KBM-7 (cell line): Measurements from ENCODE around the gene CCBE1.
"Not testable (repeated sequence)": the region's sequence is repeated elsewhere in the genome, so short reads cannot be mapped to it uniquely, and the experiment has no call there.

Source experiments
- DNase-seq: peaks from one replicate; pipeline ENCODE4 v3.0.0-alpha.2; 2015
- in situ Hi-C: fragments of 300-500 bp; cut with MboI; formaldehyde crosslinking; loops from 2 replicates; pipeline ENCODE4 v1.14.3; 2020; ENCODE audit warnings: low sequenced_read_pairs, low pct_unique_long_range_greater_than_20kb, mixed read lengths

The CCBE1 gene

GRCh38 chr18:59697236-59697932 is at the start of gene CCBE1:
TSS of gene CCBE1 (minus strand) at chr18:59697423.
- in situ Hi-C loops = no loop called here
- no peak for DNase-seq

DNA sequence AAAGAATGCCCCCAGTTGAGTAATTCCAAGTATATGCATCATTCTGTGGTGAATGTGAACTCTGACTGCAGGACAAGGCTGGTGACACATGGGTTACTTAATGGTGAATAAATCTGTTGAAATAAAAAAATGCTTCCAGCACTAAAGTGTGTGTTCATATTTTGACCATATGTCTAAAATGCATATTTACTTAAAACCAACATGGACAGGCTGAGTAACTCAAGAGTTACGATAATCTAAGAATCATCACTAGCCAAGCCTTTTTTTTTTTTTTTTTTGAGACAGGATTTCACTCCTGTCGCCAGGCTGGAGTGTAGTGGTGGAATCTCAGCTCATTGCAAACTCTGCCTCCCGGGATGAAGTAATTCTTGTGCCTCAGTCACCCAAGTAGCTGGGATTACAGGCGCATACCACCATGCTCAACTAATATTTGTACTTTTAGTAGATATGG is 47.1 kb upstream of the CCBE1 start:
- DNase-seq = no peak
- in situ Hi-C loops = no loop called here

DNA sequence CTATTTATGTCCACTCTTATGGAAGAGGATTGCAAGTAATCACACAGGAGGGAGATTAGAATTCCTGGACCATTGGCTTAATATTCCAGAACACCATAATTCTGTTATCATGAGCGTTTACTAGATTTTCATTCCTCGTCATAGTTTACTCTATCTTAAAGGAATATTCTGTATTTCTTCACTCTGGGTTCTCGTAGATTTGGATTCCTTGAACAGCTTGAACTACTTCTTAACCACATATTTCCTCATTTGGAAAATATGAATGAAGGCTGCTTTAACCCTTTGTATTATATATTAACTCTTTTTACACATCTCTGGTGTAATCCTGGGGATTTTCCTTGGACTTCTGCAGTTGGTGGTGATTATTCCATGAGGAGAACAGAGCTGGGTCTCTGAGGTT is 46.3 kb upstream of the CCBE1 start:
- DNase-seq = no peak
- in situ Hi-C loops = no loop called here

DNA sequence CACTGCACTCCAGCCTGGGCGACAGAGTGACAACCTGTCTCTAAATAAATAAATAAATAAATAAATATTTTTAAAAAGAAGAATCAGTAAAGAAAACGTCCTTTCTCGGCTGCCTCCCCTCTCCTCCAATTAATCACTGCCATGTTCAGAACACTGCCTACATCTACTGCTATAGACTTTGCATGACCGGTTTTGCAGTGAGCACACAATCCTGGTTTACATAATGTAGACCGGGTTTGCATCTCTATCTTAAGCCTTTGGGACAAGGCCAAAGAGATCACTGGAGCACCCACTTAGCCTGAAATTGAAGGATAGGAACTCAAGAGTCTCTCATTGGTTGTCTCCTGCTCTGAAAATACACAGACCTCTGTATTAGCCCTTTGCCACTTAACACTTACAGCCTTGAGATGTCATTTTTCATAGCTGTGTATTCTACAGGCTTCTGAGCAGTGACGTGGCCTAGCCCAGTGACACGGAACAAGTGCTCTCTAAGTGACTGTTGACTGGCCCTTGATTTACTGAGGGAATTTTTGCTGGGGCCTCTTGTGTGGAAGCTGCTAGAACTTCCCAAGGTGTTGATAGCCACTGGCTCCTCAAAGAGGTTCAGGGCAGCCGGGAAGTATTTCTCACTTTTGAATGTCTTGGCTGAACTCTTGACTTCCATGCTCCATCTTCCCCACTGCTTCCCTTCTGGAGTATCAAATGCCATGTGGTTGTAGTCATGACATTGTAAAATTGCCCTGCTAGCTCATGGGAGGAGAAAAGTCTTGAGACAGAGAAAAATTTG is 45.3 kb upstream of the CCBE1 start:
- DNase-seq = no peak
- in situ Hi-C loops = no loop called here

DNA sequence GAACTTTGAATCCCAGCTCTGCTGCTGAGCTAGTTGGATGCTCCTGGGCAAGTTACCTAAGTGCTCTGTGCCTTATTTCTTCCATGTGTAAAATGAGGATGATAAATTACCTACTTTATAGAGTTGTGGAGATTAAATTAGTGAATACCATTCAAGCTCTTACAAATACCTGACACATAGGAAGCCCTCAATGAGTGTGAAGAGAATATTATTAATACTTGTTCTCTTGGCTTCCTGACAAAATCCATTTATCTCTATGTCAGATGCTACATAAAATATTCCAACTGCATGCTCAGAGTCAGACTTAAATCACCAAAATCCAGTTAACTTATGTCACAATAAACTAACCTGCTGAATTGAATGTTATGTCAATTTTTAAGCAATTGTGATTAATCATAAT is 42.9 kb upstream of the CCBE1 start:
- DNase-seq = no peak
- in situ Hi-C loops = no loop called here

GRCh38 chr18:59737776-59738300 is 40.6 kb upstream of the CCBE1 start:
- in situ Hi-C loops = no loop called here
- no peak for DNase-seq

- in situ Hi-C loops, DNase-seq: not testable (repeated sequence)
These were observed 40.1 kb upstream of the CCBE1 start for GRCh38 chr18:59737335-59737734.

DNA sequence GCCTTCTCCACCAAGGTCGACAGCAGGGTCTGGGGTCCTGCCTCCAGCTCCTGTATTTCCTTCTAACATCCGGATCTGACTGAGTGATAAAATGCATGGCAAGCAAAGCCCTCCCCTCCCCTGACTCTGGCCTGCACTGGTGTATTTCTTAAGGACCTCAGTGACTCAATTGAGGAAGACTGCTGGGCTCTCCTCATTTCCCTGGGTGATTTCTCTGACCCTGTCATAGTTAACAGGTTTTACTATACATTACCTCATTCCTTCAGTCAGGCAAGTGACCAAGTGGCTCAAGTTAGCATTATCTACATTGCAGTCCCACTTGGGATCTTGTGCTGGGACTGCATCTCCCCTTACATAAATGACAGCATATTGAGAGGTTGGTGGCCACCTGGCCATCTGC is 38.8 kb upstream of the CCBE1 start:
- in situ Hi-C loops = no loop called here
- no peak for DNase-seq

- no peak for DNase-seq
- in situ Hi-C loops = no loop called here
These were observed 38.1 kb upstream of the CCBE1 start for GRCh38 chr18:59735269-59735860.

DNA sequence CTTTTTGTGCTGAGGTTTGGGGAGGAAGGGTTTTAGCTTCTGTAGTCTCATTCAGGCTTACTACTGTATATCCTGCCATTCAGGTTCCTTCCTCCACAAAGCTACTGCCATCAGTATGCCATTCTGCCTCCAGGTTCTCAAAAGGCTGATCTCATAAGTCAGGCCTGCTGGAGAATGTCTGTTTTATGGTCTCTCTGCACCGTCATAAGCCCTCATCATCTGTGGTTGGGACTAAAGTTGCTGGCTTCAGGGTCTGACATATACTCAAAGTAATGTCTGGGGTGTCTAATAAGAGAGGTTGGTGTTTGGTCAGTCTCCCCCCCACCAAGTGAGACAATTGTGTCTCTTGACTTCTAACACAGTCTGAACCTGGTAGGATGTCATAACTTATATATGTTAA is 36.2 kb upstream of the CCBE1 start:
- in situ Hi-C loops = no loop called here
- DNase-seq = no peak

DNA sequence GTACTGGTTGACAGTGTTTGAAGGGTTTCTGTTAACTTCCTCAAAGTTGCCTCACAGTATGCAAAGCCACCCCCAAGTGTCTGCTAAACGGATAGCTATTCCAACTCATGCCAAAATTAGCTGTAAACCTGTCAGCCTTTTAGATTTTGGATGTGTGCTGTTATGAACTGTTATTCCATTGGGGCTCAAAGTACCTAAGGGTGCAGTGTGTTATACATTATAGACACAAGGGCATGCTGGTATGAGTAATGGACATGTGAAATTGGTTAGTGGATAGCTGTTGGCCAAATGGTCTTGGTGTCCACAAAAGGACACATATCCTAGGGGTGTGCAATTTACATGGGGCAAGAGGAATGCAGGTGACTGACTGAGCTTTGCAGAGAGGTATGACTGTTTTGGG is 33.7 kb upstream of the CCBE1 start:
- peak; percentile 0 for DNase-seq
- in situ Hi-C loops = no loop called here

DNA sequence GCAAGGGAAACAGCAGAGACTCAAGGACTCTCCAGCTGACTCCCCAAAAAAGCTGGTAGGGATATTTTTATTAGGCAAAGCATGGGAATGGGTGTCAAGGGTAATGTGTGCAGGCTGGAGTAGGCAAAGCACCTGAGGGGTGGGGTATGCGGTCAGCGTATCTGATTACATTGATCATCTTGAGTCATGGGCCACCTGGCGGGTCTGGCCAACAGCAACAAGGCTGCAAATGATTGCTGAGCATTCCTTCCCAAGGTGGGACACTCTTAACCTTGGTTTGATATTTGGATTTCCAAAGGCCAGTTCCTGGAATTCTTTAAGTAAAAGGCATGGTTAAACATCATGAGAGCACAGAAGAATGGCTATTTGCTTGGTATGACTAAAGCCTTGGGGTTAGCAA is 32.6 kb upstream of the CCBE1 start:
- in situ Hi-C loops = no loop called here
- DNase-seq = no peak

GRCh38 chr18:59728816-59729215 is 31.6 kb upstream of the CCBE1 start:
- no peak for DNase-seq
- in situ Hi-C loops = no loop called here

- DNase-seq = no peak
- in situ Hi-C loops = no loop called here
These were observed 27.9 kb upstream of the CCBE1 start for GRCh38 chr18:59725142-59725541.

- DNase-seq = no peak
- in situ Hi-C loops = no loop called here
These were observed 26.9 kb upstream of the CCBE1 start for GRCh38 chr18:59724103-59724502.

- no peak for DNase-seq
- in situ Hi-C loops = no loop called here
These were observed 24.7 kb upstream of the CCBE1 start for GRCh38 chr18:59721931-59722330.

GRCh38 chr18:59721211-59721610 is 24.0 kb upstream of the CCBE1 start:
- in situ Hi-C loops = no loop called here
- no peak for DNase-seq

- no peak for DNase-seq
These were observed 22.4 kb upstream of the CCBE1 start for GRCh38 chr18:59719544-59720181.

DNA sequence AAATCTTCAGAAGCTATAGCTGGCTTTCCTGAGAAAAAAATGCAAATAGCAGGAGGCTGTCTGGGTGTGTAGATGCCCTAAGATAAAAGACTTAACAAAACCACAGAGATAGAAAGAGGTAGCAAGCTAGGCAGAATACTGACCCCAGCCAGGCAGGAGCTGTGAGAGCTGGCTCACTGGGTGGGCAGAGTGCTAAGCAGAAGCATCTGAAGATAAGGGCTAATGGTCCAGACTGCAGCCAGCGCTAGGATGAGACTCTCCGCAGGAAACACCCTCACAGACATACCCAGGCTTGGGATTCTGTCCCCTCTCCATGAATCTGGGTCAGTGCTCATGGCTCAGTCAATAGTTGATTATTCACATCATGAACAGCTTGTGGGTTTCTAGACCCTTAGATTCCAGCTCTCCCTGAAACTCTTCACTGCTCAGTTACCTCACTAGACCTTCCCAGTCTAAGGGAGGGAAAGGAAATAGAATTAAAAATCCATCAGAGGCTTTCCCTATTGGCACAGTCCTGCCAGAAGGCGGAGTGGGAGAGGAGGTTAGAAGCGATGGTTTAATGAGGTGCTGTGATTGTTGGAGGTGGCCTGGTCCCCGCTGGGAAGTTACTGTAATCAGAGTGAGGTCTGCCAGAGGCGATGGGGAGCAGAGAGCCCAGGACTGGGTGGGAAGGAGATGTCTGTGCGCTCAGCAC is 21.4 kb upstream of the CCBE1 start:
- no peak for DNase-seq
- in situ Hi-C loops = no loop called here

More at GRCh38 chr18:59719544-59720181, 22.4 kb upstream of the CCBE1 start:
- in situ Hi-C loops = no loop called here
